Transverse colon (tissue), 4 donors: ENCODE measurements around the gene KCNG3.

Experiments used
- CTCF ChIP-seq, 5 experiments: fragments of 200-600 bp in 3 of 5; fragments of 450-650 bp in 2 of 5; sonication (generic) in 3 of 5; IDR thresholded peaks; 1 replicate in 2 of 5; 2 replicates in 3 of 5; pipeline ENCODE4 v1.5.1; 2016 to 2017; ENCODE audit warnings: antibody characterized with exemption in 5 of 5, inconsistent platforms in 3 of 5, mild to moderate bottlenecking in 2 of 5, moderate library complexity in 1 of 5
- EP300 ChIP-seq: sonication (generic); formaldehyde crosslinking; IDR thresholded peaks from one replicate; pipeline ENCODE4 v1.6.1; 2017; ENCODE audit warnings: antibody characterized with exemption, low read depth
- POLR2A ChIP-seq: fragments of 450-650 bp; IDR thresholded peaks from one replicate; pipeline ENCODE4 v1.6.1; 2016; ENCODE audit warnings: antibody characterized with exemption, mild to moderate bottlenecking, moderate library complexity
- POLR2AphosphoS5 ChIP-seq, 3 donors: sonication (generic); formaldehyde crosslinking; IDR thresholded peaks; one replicate each; pipeline ENCODE4 v1.6.1; 2016; ENCODE audit warnings: antibody characterized with exemption in 3 of 3

GRCh38 chr2:42392191-42392590 lies 101.6 kb downstream of the KCNG3 start:
- TF ChIP-seq CTCF (IDR thresholded peaks at IDR 0.05) (no peak), POLR2AphosphoS5 (IDR thresholded peaks at IDR 0.05) (no peak), EP300 (no peak), POLR2A (no peak)
